A673 (cell line): ENCODE results near the gene ASAP2. TPM values are rescaled to one million over a fixed set of nuclear protein-coding genes. Genes with fewer than 3 reads are reported as not detected.

Source experiments
- BruUV-seq: library from RNA; stranded (reverse); fragments of 400-500 nt; replicated peaks from 2 replicates; lab custom pipeline; 2021; lab: Mats Ljungman, UMichigan
- CTCF ChIA-PET: fragments of 300-600 bp; sonication (Branson Sonifier 250); formaldehyde crosslinking; loops from one replicate; lab custom pipeline; 2022; ENCODE audit warnings: antibody characterized with exemption; lab: Charles Lee
- POLR2A ChIA-PET: fragments of 300-600 bp; sonication (Branson Sonifier 250); formaldehyde crosslinking; loops from one replicate; lab custom pipeline; 2022; ENCODE audit warnings: antibody characterized with exemption; ENCODE audit not compliant: low non-redundant PET; lab: Charles Lee
- DNase-seq: peaks from one replicate; pipeline ENCODE4 v3.0.0-alpha.2; 2015; ENCODE audit warnings: low spot score
- H3K27ac ChIP-seq: fragments of 200-600 bp; sonication (generic); 2 replicates; pipeline ENCODE4 v1.5.1; 2016; ENCODE audit warnings: mixed run types, low read depth, mild to moderate bottlenecking, mixed read lengths, antibody characterized with exemption, low read length; ENCODE audit not compliant: poor library complexity, severe bottlenecking
- H3K27me3 ChIP-seq: fragments of 200-600 bp; sonication (generic); replicated peaks from 2 replicates; pipeline ENCODE4 v1.6.1; 2017; ENCODE audit warnings: mixed run types, low read depth, mild to moderate bottlenecking, mixed read lengths, antibody characterized with exemption, low read length; ENCODE audit not compliant: insufficient read depth, poor library complexity
- H3K36me3 ChIP-seq: fragments of 200-600 bp; sonication (generic); 2 replicates; pipeline ENCODE4 v1.6.1; 2016; ENCODE audit warnings: mixed run types, mild to moderate bottlenecking, mixed read lengths, antibody characterized with exemption, low read length; ENCODE audit not compliant: insufficient read depth, poor library complexity, severe bottlenecking
- H3K4me1 ChIP-seq: fragments of 200-600 bp; sonication (generic); 2 replicates; pipeline ENCODE4 v1.6.1; 2017; ENCODE audit warnings: mixed run types, mild to moderate bottlenecking, mixed read lengths, antibody characterized with exemption, low read length; ENCODE audit not compliant: insufficient read depth, poor library complexity, severe bottlenecking
- H3K4me3 ChIP-seq: fragments of 200-600 bp; sonication (generic); 2 replicates; pipeline ENCODE4 v1.5.1; 2016; ENCODE audit warnings: low read depth, mixed run types, mild to moderate bottlenecking, mixed read lengths, low read length; ENCODE audit not compliant: poor library complexity, severe bottlenecking
- H3K9me3 ChIP-seq: fragments of 200-600 bp; sonication (generic); 2 replicates; pipeline ENCODE4 v1.6.1; 2016; ENCODE audit warnings: mixed run types, low read depth, mild to moderate bottlenecking, mixed read lengths, antibody characterized with exemption, low read length; ENCODE audit not compliant: poor library complexity, severe bottlenecking
- EZH2 ChIP-seq: fragments of 200-600 bp; sonication (generic); IDR thresholded peaks from 2 replicates; pipeline ENCODE4 v1.6.1; 2017; ENCODE audit warnings: borderline replicate concordance, low read depth, mild to moderate bottlenecking, mixed read lengths, antibody characterized with exemption, low read length; ENCODE audit not compliant: poor library complexity, severe bottlenecking
- intact Hi-C: fragments of 100-400 bp; cut with micrococcal nuclease; formaldehyde crosslinking; loops from one replicate; pipeline ENCODE4 v1.10.0; 2022; ENCODE audit not compliant: unreplicated experiment
- total RNA-seq: library from RNA; stranded (reverse); gene quantifications from 2 replicates; pipeline ENCODE4 v1.2.3, GENCODE V29; 2021
- TF ChIP-seq, protein P1 (sequence below): fragments of 300-800, 200-600 bp; sonication (generic); conservative IDR thresholded peaks from 2 replicates; pipeline ENCODE4 v1.5.1; 2017; ENCODE audit warnings: low read depth, mild to moderate bottlenecking, antibody characterized with exemption, low read length, moderate library complexity, mixed read lengths

Gene ASAP2
- total RNA-seq, 1 experiment from 2014 or later = 46.8 TPM

DNA sequence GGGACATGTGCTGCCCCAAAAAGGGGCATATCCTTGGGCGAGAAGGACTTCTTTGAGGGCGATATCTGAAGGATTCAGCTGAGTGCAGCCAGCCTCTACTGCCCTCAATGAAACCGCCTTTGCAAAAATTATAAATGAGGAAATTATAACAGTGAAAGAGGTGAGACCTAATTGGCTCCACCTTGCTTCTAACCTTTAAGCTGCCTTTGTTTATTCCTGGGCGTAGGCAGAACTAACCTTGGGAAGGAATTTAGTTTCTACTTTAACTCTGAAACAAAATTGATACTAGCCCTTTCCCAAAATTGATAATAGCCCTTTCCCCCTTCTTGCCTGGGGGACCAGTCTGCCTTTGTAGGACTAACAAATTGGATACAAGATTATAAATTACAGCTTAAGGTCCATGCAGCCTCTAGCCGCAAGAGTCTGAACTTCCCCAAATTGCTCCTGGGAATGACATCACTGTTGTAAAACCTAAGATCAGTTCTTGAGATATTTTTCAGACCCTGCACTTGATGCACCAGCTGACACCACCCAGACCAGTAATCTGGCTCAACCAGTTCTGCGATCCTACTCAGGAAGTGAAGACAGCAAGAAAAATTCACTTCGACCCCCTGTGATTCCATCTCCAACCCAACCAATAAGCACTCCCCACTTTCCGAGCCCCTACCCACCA, 36.0 kb upstream of the ASAP2 start:
- Histone ChIP-seq H3K27ac (no peak overlapping the region), H3K4me1 (no peaks in the 10 kb centered on the region), H3K27me3 (no peaks in the 10 kb centered on the region), H3K36me3 (no peaks in the 10 kb centered on the region), H3K9me3 (no peaks in the 10 kb centered on the region), H3K4me3 (no peak overlapping the region)
- CTCF ChIA-PET = no interaction called here
- TF ChIP-seq EZH2 = no peak
- TF ChIP-seq, protein P1, sequence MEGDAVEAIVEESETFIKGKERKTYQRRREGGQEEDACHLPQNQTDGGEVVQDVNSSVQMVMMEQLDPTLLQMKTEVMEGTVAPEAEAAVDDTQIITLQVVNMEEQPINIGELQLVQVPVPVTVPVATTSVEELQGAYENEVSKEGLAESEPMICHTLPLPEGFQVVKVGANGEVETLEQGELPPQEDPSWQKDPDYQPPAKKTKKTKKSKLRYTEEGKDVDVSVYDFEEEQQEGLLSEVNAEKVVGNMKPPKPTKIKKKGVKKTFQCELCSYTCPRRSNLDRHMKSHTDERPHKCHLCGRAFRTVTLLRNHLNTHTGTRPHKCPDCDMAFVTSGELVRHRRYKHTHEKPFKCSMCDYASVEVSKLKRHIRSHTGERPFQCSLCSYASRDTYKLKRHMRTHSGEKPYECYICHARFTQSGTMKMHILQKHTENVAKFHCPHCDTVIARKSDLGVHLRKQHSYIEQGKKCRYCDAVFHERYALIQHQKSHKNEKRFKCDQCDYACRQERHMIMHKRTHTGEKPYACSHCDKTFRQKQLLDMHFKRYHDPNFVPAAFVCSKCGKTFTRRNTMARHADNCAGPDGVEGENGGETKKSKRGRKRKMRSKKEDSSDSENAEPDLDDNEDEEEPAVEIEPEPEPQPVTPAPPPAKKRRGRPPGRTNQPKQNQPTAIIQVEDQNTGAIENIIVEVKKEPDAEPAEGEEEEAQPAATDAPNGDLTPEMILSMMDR = no peak
- intact Hi-C loops = no loop called here
- POLR2A ChIA-PET = no interaction called here
- BruUV-seq = no TSS peak
- no peak for DNase-seq

DNA sequence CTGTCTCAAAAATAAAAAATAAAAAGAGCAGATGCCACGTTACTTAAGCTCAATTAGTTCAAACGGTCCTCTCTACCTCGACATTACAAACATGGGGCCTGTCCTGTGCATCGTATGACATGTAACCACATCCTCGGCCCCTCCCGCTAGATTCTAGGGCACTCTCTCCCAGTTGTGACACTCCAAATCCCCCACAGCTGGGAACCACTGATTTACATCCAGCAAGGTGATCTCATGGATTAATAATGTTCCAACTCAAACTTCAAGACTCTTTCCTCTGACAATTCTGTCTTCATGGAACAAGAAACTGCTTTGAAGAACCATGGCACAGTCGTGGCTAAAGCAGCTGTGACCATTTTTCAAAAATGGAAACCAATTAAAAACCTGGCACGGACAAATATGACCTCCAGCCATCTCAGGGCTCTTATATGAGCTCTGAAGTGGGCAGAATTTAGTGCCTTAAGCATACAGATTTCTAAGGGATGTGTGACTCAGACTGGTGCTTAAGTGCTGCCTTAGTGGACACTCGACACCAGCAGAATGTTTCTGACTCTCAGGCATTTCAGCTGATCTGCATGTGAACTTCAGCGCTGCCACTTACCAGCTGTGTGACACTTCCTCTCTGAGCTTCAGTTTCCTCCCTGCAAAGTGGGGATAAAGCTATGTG, 31.7 kb upstream of the ASAP2 start:
- H3K9me3 ChIP-seq = no peaks in the 10 kb centered on the region
- TF ChIP-seq, protein P1 = no peak
- TF ChIP-seq EZH2 = no peak
- ChIA-PET CTCF (no interaction called here), POLR2A (no interaction called here)
- intact Hi-C loops = no loop called here
- peak; percentile 63 for DNase-seq
- H3K36me3 ChIP-seq = no peaks in the 10 kb centered on the region
- no peaks in the 10 kb centered on the region for H3K27me3 ChIP-seq
- no TSS peak for BruUV-seq
- no peak overlapping the region for H3K27ac ChIP-seq
- H3K4me3 ChIP-seq = no peak overlapping the region
- peaks cover 19% of the 10 kb centered on the region for H3K4me1 ChIP-seq

DNA sequence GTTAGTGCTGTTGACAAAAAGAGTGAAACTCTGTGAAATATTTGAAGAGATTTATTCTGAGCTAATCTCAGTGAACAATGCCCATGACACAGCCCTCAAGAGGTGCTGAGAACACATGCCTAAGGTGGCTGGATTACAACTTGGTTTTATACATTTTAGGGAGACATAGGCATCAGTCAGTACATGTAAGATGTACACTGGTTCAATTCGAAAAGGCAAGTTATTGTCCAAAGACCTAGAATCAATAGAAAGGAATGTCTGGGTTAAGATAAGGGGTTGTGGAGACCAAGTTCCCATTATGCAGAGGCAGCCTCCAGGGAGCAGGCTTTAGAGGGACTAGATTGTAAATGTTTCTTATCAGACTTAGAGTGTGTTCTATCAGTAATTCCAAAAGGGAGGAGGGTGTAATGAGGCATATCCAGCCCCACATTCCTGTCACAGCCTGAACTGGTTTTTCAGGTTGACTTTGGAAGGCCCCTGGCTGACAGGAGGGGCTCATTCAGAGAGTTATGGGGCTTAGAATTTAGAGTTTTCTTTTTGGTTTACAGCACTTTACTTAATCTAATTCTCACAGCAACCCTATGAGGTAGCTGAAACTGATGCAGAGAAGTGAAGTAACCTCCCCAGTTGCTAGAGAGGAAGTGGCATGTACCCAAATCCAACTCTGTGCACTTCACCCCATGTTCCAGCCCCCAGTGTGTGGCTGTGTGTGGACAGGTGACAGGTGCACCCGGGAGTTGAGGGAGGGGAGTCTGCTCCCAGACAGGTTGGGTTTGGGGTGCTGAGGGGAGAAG, 28.3 kb upstream of the ASAP2 start:
- H3K36me3 ChIP-seq = no peaks in the 10 kb centered on the region
- no TSS peak for BruUV-seq
- H3K9me3 ChIP-seq = no peaks in the 10 kb centered on the region
- no peak for TF ChIP-seq EZH2
- TF ChIP-seq, protein P1 = no peak
- intact Hi-C loops = no loop called here
- ChIA-PET POLR2A (interaction anchor here (0.5 to 0.6 kb wide), 2 partner anchors 18 to 55 kb away, joined by 3 read pairs; no protein-coding TSS in a partner anchor), CTCF (no interaction called here)
- peaks cover 19% of the 10 kb centered on the region for H3K4me1 ChIP-seq
- DNase-seq = no peak
- no peak overlapping the region for H3K27ac ChIP-seq
- H3K4me3 ChIP-seq = no peak overlapping the region
- H3K27me3 ChIP-seq = no peaks in the 10 kb centered on the region
